ENCODE results near the gene BRICD5. TPM values are rescaled to one million over a fixed set of nuclear protein-coding genes. Genes with fewer than 3 reads are reported as not detected.

Gene BRICD5
- total and polyA plus RNA-seq, 2 of the 4 experiments (the other 2 are of a cell fraction): 0.18 to 0.94 TPM

GRCh38 chr16:2183671-2184070 lies 27.0 kb downstream of the BRICD5 start:
- ATAC-seq (ENCODE audit: low read depth) (no peak), DNase-seq (no peak)
- Histone ChIP-seq H2BK5ac (ENCODE audit: low read depth, low read length, poor library complexity, severe bottlenecking) (no peak overlapping the region), H2BK20ac (ENCODE audit: low read depth, low read length) (no peak overlapping the region), H4K5ac (ENCODE audit: low read depth, low read length) (no peak overlapping the region), H3K27ac (ENCODE audit: insufficient read depth, low read length) (no peak overlapping the region), H3K56ac (ENCODE audit: extremely low read depth, insufficient read depth, low read length) (no peak overlapping the region), H3K4me3 (ENCODE audit: insufficient read depth, low read depth, low read length) (no peak overlapping the region), H4K20me1 (ENCODE audit: insufficient read depth, low read length) (peaks cover 7% of the 10 kb centered on the region; the same call in 1 of the 2 replicates), H2AK9ac (replicated peaks; ENCODE audit: low read depth, low read length, poor library complexity) (no peak overlapping the region), H2AFZ (replicated peaks; ENCODE audit: low read length, poor library complexity) (no peak overlapping the region), H2BK15ac (ENCODE audit: low read depth, low read length) (no peak overlapping the region), H3K9me3 (ENCODE audit: control insufficient read depth, insufficient read depth, low read length) (no peaks in the 10 kb centered on the region), H3K36me3 (ENCODE audit: control insufficient read depth, insufficient read depth, low read length) (no peaks in the 10 kb centered on the region), H3K23ac (ENCODE audit: low read depth, low read length) (no peak overlapping the region), H2BK120ac (ENCODE audit: low read depth, low read length) (no peak overlapping the region), H3K18ac (ENCODE audit: low read depth, low read length) (no peak overlapping the region), H3K9me1 (ENCODE audit: insufficient read depth, low read length) (peaks cover 3% of the 10 kb centered on the region; the same call in 1 of the 2 replicates), H4K91ac (ENCODE audit: insufficient read depth, low read depth, low read length) (no peak overlapping the region), H3K9ac (ENCODE audit: low read depth, low read length) (no peak overlapping the region), H4K8ac (ENCODE audit: low read depth in 2 of 2, low read length in 2 of 2) (no peak overlapping the region), H3K79me1 (ENCODE audit: low read depth in 1 of 2, low read length in 2 of 2) (no peaks in the 10 kb centered on the region), H3K27me3 (ENCODE audit: control insufficient read depth, insufficient read depth, low read length) (no peaks in the 10 kb centered on the region; the same call in 1 of the 2 replicates), H3K4ac (ENCODE audit: low read depth, low read length) (no peak overlapping the region), H3K4me1 (ENCODE audit: control insufficient read depth, insufficient read depth, low read length) (no peaks in the 10 kb centered on the region), H3K14ac (replicated peaks; ENCODE audit: low read depth, low read length) (no peak overlapping the region), H2AK5ac (ENCODE audit: low read depth, low read length) (no peak overlapping the region), H3K4me2 (ENCODE audit: low read depth, low read length) (no peak overlapping the region)
- BruUV-seq (replicated peaks): no TSS peak
- dilution Hi-C loops (cut with HindIII; ENCODE audit: low sequenced_read_pairs, unreplicated experiment): no loop called here
- intact Hi-C loops (cut with micrococcal nuclease): no loop called here
- TF ChIP-seq ELK1 (IDR thresholded peaks at IDR 0.05; ENCODE audit: borderline replicate concordance, low read depth, low read length) (no peak), SMC3 (IDR thresholded peaks at IDR 0.05; ENCODE audit: low read depth, low read length) (no peak), CHD1 (IDR thresholded peaks at IDR 0.05; ENCODE audit: low read depth, low read length) (no peak), USF2 (IDR thresholded peaks at IDR 0.05; ENCODE audit: low read depth, low read length) (no peak), BHLHE40 (IDR thresholded peaks at IDR 0.05; ENCODE audit: low read depth, low read length) (no peak)
- ChIA-PET POLR2A (ENCODE audit: unreplicated experiment) (no interaction called here), CTCF (no interaction called here)
- WGBS, 2 experiments (ENCODE audit: extremely low coverage in 2 of 2, insufficient read length in 1 of 2): 94% methylated on average over 30 of the region's 30 CpGs; no CpG with 5 or more reads in 1 of the 2 experiments
- in situ Hi-C loops (cut with MboI; ENCODE audit: low sequenced_read_pairs): no loop called here

Data from IMR-90 (cell line).